HG03280 (cell line): ENCODE results near the gene CCDC91.
"Not testable (repeated sequence)": the region's sequence is repeated elsewhere in the genome, so short reads cannot be mapped to it uniquely, and the experiment has no call there.

ENCODE experiments used
- ATAC-seq: cut with Tn5 transposase; IDR thresholded peaks from one replicate; pipeline ENCODE4 v1.9.1; 2021; ENCODE audit warnings: mild to moderate bottlenecking, moderate library complexity; ENCODE audit not compliant: unreplicated experiment

The CCDC91 gene

GRCh38 chr12:28442101-28442500 lies 251.8 kb downstream of the CCDC91 start:
- no peak for ATAC-seq

GRCh38 chr12:28443337-28443736 lies 253.1 kb downstream of the CCDC91 start:
- ATAC-seq, result no peak

- ATAC-seq, result no peak
Measured at GRCh38 chr12:28446031-28446430, 255.8 kb downstream of the CCDC91 start.

GRCh38 chr12:28453686-28454085 lies 263.4 kb downstream of the CCDC91 start:
- ATAC-seq, result no peak

- no peak for ATAC-seq
Measured at GRCh38 chr12:28456934-28457710, 266.9 kb downstream of the CCDC91 start.

- ATAC-seq, result no peak
Measured at GRCh38 chr12:28457785-28458184, 267.5 kb downstream of the CCDC91 start.

GRCh38 chr12:28459481-28459880 lies 269.2 kb downstream of the CCDC91 start:
- no peak for ATAC-seq

GRCh38 chr12:28460420-28461130 lies 270.3 kb downstream of the CCDC91 start:
- peak; percentile 69 for ATAC-seq

GRCh38 chr12:28463396-28463795 lies 273.1 kb downstream of the CCDC91 start:
- ATAC-seq, result no peak

GRCh38 chr12:28471762-28472161 lies 281.5 kb downstream of the CCDC91 start:
- ATAC-seq, result not testable (repeated sequence)

GRCh38 chr12:28476206-28476605 lies 285.9 kb downstream of the CCDC91 start:
- not testable (repeated sequence) for ATAC-seq

GRCh38 chr12:28479097-28479496 lies 288.8 kb downstream of the CCDC91 start:
- not testable (repeated sequence) for ATAC-seq

- ATAC-seq, result no peak
Measured at GRCh38 chr12:28479683-28480082, 289.4 kb downstream of the CCDC91 start.

GRCh38 chr12:28484156-28484555 lies 293.9 kb downstream of the CCDC91 start:
- ATAC-seq, result no peak

GRCh38 chr12:28486521-28486920 lies 296.3 kb downstream of the CCDC91 start:
- ATAC-seq, result no peak

GRCh38 chr12:28489246-28489645 lies 299.0 kb downstream of the CCDC91 start:
- ATAC-seq, result no peak

- ATAC-seq, result peak; percentile 93
Measured at GRCh38 chr12:28497889-28498411, 307.7 kb downstream of the CCDC91 start.

GRCh38 chr12:28498850-28499249 lies 308.6 kb downstream of the CCDC91 start:
- ATAC-seq, result no peak

- no peak for ATAC-seq
Measured at GRCh38 chr12:28500373-28501024, 310.2 kb downstream of the CCDC91 start.

- no peak for ATAC-seq
Measured at GRCh38 chr12:28506271-28506670, 316.0 kb downstream of the CCDC91 start.

GRCh38 chr12:28507033-28507432 lies 316.8 kb downstream of the CCDC91 start:
- no peak for ATAC-seq
